MM.1S (cell line): ENCODE measurements around the gene CTSD.

Experiments used
- DNase-seq: peaks from one replicate; pipeline ENCODE4 v3.0.0-alpha.2; 2015
- H2AFZ ChIP-seq: fragments of 300-600 bp; sonication (generic); 2 replicates; pipeline ENCODE4 v1.6.0; 2016; ENCODE audit warnings: antibody characterized with exemption, low read length
- H3F3A ChIP-seq: fragments of 300-600 bp; sonication (generic); 2 replicates; pipeline ENCODE4 v1.6.1; 2016; ENCODE audit warnings: mild to moderate bottlenecking, antibody characterized with exemption, low read length, moderate library complexity, mixed read lengths; ENCODE audit not compliant: insufficient read depth
- H3K27ac ChIP-seq: fragments of 300-600 bp; sonication (generic); 2 replicates; pipeline ENCODE4 v1.5.1; 2016; ENCODE audit warnings: mild to moderate bottlenecking, low read length
- H3K27me3 ChIP-seq: fragments of 300-600 bp; sonication (generic); replicated peaks from 2 replicates; pipeline ENCODE4 v1.6.0; 2016; ENCODE audit warnings: low read length; ENCODE audit not compliant: insufficient read depth
- H3K36me3 ChIP-seq: fragments of 300-600 bp; sonication (generic); replicated peaks from 2 replicates; pipeline ENCODE4 v1.6.1; 2016; ENCODE audit warnings: mild to moderate bottlenecking, low read length, mixed read lengths; ENCODE audit not compliant: insufficient read depth
- H3K4me1 ChIP-seq: fragments of 300-600 bp; sonication (generic); 2 replicates; pipeline ENCODE4 v1.6.1; 2016; ENCODE audit warnings: low read length, mixed read lengths
- H3K4me2 ChIP-seq: fragments of 300-600 bp; sonication (generic); 2 replicates; pipeline ENCODE4 v1.6.0; 2016; ENCODE audit warnings: low read depth, low read length
- H3K4me3 ChIP-seq: fragments of 300-600 bp; sonication (generic); 2 replicates; pipeline ENCODE4 v1.5.1; 2016; ENCODE audit warnings: low read length, mixed read lengths
- H3K79me2 ChIP-seq: fragments of 300-600 bp; sonication (generic); 2 replicates; pipeline ENCODE4 v1.6.1; 2016; ENCODE audit warnings: mixed run types, low read length, mixed read lengths
- H3K9ac ChIP-seq: fragments of 300-600 bp; sonication (generic); 2 replicates; pipeline ENCODE4 v1.6.1; 2016; ENCODE audit warnings: low read length, mixed read lengths
- H3K9me2 ChIP-seq: fragments of 300-600 bp; sonication (generic); replicated peaks from 2 replicates; pipeline ENCODE4 v1.6.1; 2016; ENCODE audit warnings: mild to moderate bottlenecking, low read length, mixed read lengths; ENCODE audit not compliant: insufficient read depth
- H3K9me3 ChIP-seq: fragments of 300-600 bp; sonication (generic); replicated peaks from 2 replicates; pipeline ENCODE4 v1.6.1; 2016; ENCODE audit warnings: mild to moderate bottlenecking, low read length, mixed read lengths; ENCODE audit not compliant: insufficient read depth
- H4K20me1 ChIP-seq: fragments of 300-600 bp; sonication (generic); 2 replicates; pipeline ENCODE4 v1.6.1; 2016; ENCODE audit warnings: mild to moderate bottlenecking, low read length, moderate library complexity, mixed read lengths; ENCODE audit not compliant: insufficient read depth
- CTCF ChIP-seq: fragments of 300-600 bp; sonication (generic); IDR thresholded peaks from 2 replicates; pipeline ENCODE4 v1.5.1; 2016; ENCODE audit warnings: antibody characterized with exemption, low read length, mixed read lengths
- EZH2 ChIP-seq: fragments of 300-600 bp; sonication (generic); optimal IDR thresholded peaks from 2 replicates; pipeline ENCODE3; 2017; ENCODE audit warnings: low read depth, mild to moderate bottlenecking, antibody characterized with exemption, low read length, mixed read lengths
- EZH2phosphoT487 ChIP-seq: fragments of 300-600 bp; sonication (generic); IDR thresholded peaks from 2 replicates; pipeline ENCODE4 v1.6.1; 2018; ENCODE audit warnings: antibody characterized with exemption, low read length

Gene CTSD

GRCh38 chr11:1755692-1756561 lies 7.8 kb downstream of the CTSD start:
- Histone ChIP-seq H3K27me3 (no peaks in the 10 kb centered on the region), H3K9me2 (no peaks in the 10 kb centered on the region), H3K9ac (no peak overlapping the region), H3K27ac (no peak overlapping the region), H3K4me3 (no peak overlapping the region), H3K79me2 (no peaks in the 10 kb centered on the region), H3K9me3 (no peaks in the 10 kb centered on the region), H2AFZ (no peak overlapping the region), H3F3A (no peaks in the 10 kb centered on the region), H3K4me2 (no peak overlapping the region), H3K36me3 (no peaks in the 10 kb centered on the region), H3K4me1 (no peaks in the 10 kb centered on the region), H4K20me1 (no peaks in the 10 kb centered on the region; the same call in 1 of the 2 replicates)
- no peak for DNase-seq
- TF ChIP-seq CTCF = no peak
- TF ChIP-seq EZH2 = no peak
- no peak for TF ChIP-seq EZH2phosphoT487

GRCh38 chr11:1755344-1755691 lies 8.4 kb downstream of the CTSD start:
- H3K79me2 ChIP-seq = no peaks in the 10 kb centered on the region
- no peak overlapping the region for H3K27ac ChIP-seq
- H3K4me1 ChIP-seq = no peaks in the 10 kb centered on the region
- no peak overlapping the region for H3K4me3 ChIP-seq
- DNase-seq = no peak
- no peaks in the 10 kb centered on the region for H3K36me3 ChIP-seq
- no peaks in the 10 kb centered on the region for H3K27me3 ChIP-seq
- no peak for TF ChIP-seq CTCF
- no peak for TF ChIP-seq EZH2
- TF ChIP-seq EZH2phosphoT487 = no peak
- no peaks in the 10 kb centered on the region; the same call in 1 of the 2 replicates for H4K20me1 ChIP-seq
- no peak overlapping the region for H3K4me2 ChIP-seq
- no peak overlapping the region for H3K9ac ChIP-seq
- no peak overlapping the region for H2AFZ ChIP-seq
- H3K9me3 ChIP-seq = no peaks in the 10 kb centered on the region
- no peaks in the 10 kb centered on the region for H3F3A ChIP-seq
- H3K9me2 ChIP-seq = no peaks in the 10 kb centered on the region

GRCh38 chr11:1754376-1755150 lies 9.2 kb downstream of the CTSD start:
- no peaks in the 10 kb centered on the region for H3K36me3 ChIP-seq
- H2AFZ ChIP-seq = no peak overlapping the region
- H3K9ac ChIP-seq = no peak overlapping the region
- no peaks in the 10 kb centered on the region for H3K9me2 ChIP-seq
- H3K4me1 ChIP-seq = no peaks in the 10 kb centered on the region
- H3K4me3 ChIP-seq = no peak overlapping the region
- H3K4me2 ChIP-seq = no peak overlapping the region
- no peak for DNase-seq
- H3K27me3 ChIP-seq = no peaks in the 10 kb centered on the region
- H3K9me3 ChIP-seq = no peaks in the 10 kb centered on the region
- no peaks in the 10 kb centered on the region for H3K79me2 ChIP-seq
- no peak for TF ChIP-seq CTCF
- TF ChIP-seq EZH2phosphoT487 = no peak
- no peak for TF ChIP-seq EZH2
- no peaks in the 10 kb centered on the region for H3F3A ChIP-seq
- H4K20me1 ChIP-seq = no peaks in the 10 kb centered on the region; the same call in 1 of the 2 replicates
- H3K27ac ChIP-seq = no peak overlapping the region
